H9 (cell line): ENCODE results near the gene MEIS2. TPM values are rescaled to one million over a fixed set of nuclear protein-coding genes. Genes with fewer than 3 reads are reported as not detected.

Source experiments
- DNase-seq: peaks from one replicate; pipeline ENCODE4 v3.0.0-alpha.2; 2017
- H2AFZ ChIP-seq: one replicate; pipeline ENCODE4 v1.6.1; 2013; ENCODE audit warnings: mild to moderate bottlenecking, low read length, control low read depth, moderate library complexity
- H2AK5ac ChIP-seq: 2 replicates; pipeline ENCODE4 v1.6.1; 2013; ENCODE audit warnings: low read length, control low read depth, mixed read lengths; ENCODE audit not compliant: insufficient read length
- H2BK120ac ChIP-seq: one replicate; pipeline ENCODE4 v1.6.1; 2013; ENCODE audit warnings: low read depth, mild to moderate bottlenecking, low read length, control low read depth, inconsistent platforms; ENCODE audit not compliant: poor library complexity, severe bottlenecking
- H2BK12ac ChIP-seq: 2 replicates; pipeline ENCODE4 v1.6.1; 2013; ENCODE audit warnings: low read length, control low read depth, mixed read lengths, low read depth; ENCODE audit not compliant: insufficient read length
- H2BK15ac ChIP-seq: 2 replicates; pipeline ENCODE4 v1.6.1; 2013; ENCODE audit warnings: low read depth, low read length, control low read depth
- H2BK20ac ChIP-seq: one replicate; pipeline ENCODE4 v1.6.1; 2013; ENCODE audit warnings: low read depth, mild to moderate bottlenecking, low read length, control low read depth, inconsistent platforms; ENCODE audit not compliant: poor library complexity, severe bottlenecking
- H2BK5ac ChIP-seq: 2 replicates; pipeline ENCODE4 v1.6.1; 2013; ENCODE audit warnings: low read length, control low read depth, mixed read lengths; ENCODE audit not compliant: insufficient read length
- H3K14ac ChIP-seq: 2 replicates; pipeline ENCODE4 v1.6.1; 2013; ENCODE audit warnings: low read length, control low read depth; ENCODE audit not compliant: insufficient read depth
- H3K18ac ChIP-seq: 2 replicates; pipeline ENCODE4 v1.6.1; 2013; ENCODE audit warnings: low read depth, mild to moderate bottlenecking, mixed read lengths, low read length, control low read depth; ENCODE audit not compliant: insufficient read length
- H3K23ac ChIP-seq: 2 replicates; pipeline ENCODE4 v1.6.1; 2013; ENCODE audit warnings: low read length, control low read depth, mixed read lengths, low read depth; ENCODE audit not compliant: insufficient read length
- H3K23me2 ChIP-seq: 2 replicates; pipeline ENCODE4 v1.6.1; 2013; ENCODE audit warnings: low read depth, mild to moderate bottlenecking, mixed read lengths, low read length, control low read depth; ENCODE audit not compliant: insufficient read length, poor library complexity, severe bottlenecking
- H3K27ac ChIP-seq: 2 replicates; pipeline ENCODE4 v1.5.1; 2013; ENCODE audit warnings: low read length, control low read depth, mixed read lengths, low read depth; ENCODE audit not compliant: insufficient read length
- H3K27me3 ChIP-seq: 2 replicates; pipeline ENCODE4 v1.6.1; 2013; ENCODE audit warnings: low read length, control low read depth, inconsistent platforms; ENCODE audit not compliant: insufficient read depth
- H3K4ac ChIP-seq: 2 replicates; pipeline ENCODE4 v1.6.1; 2013; ENCODE audit warnings: low read depth, mild to moderate bottlenecking, control low read depth, inconsistent platforms, low read length, moderate library complexity
- H3K4me1 ChIP-seq: 2 replicates; pipeline ENCODE4 v1.6.1; 2013; ENCODE audit warnings: low read length, control low read depth, inconsistent platforms; ENCODE audit not compliant: insufficient read depth
- H3K4me2 ChIP-seq: 2 replicates; pipeline ENCODE4 v1.6.1; 2013; ENCODE audit warnings: low read length, control low read depth, mixed read lengths; ENCODE audit not compliant: insufficient read length, insufficient read depth
- H3K56ac ChIP-seq: 2 replicates; pipeline ENCODE4 v1.6.1; 2013; ENCODE audit warnings: low read depth, mild to moderate bottlenecking, mixed read lengths, low read length, control low read depth; ENCODE audit not compliant: insufficient read length
- H3K79me1 ChIP-seq: 2 replicates; pipeline ENCODE4 v1.6.1; 2013; ENCODE audit warnings: low read depth, mild to moderate bottlenecking, moderate library complexity, low read length, control low read depth, inconsistent platforms; ENCODE audit not compliant: insufficient read depth, poor library complexity, severe bottlenecking
- H3K79me2 ChIP-seq: 2 replicates; pipeline ENCODE4 v1.6.1; 2013; ENCODE audit warnings: low read length, control low read depth, inconsistent platforms; ENCODE audit not compliant: insufficient read depth
- H3K9ac ChIP-seq: 2 replicates; pipeline ENCODE4 v1.6.1; 2013; ENCODE audit warnings: low read length, control low read depth, mixed read lengths; ENCODE audit not compliant: insufficient read length; ENCODE audit errors: extremely low read depth
- H3K9me3 ChIP-seq: one replicate; pipeline ENCODE4 v1.6.1; 2013; ENCODE audit warnings: low read depth, low read length, inconsistent platforms; ENCODE audit not compliant: control insufficient read depth
- H3T11ph ChIP-seq: one replicate; pipeline ENCODE4 v1.6.1; 2013; ENCODE audit warnings: mild to moderate bottlenecking, low read length, control low read depth, inconsistent platforms
- H4K20me1 ChIP-seq: one replicate; pipeline ENCODE4 v1.6.1; 2013; ENCODE audit not compliant: control insufficient read depth, insufficient read length, insufficient read depth
- H4K5ac ChIP-seq: 2 replicates; pipeline ENCODE4 v1.6.1; 2013; ENCODE audit warnings: low read depth, mild to moderate bottlenecking, mixed read lengths, low read length, control low read depth; ENCODE audit not compliant: insufficient read length
- H4K8ac ChIP-seq: replicated peaks from 2 replicates; pipeline ENCODE4 v1.6.1; 2013; ENCODE audit warnings: low read length, control low read depth, mixed read lengths, low read depth; ENCODE audit not compliant: insufficient read length
- H4K91ac ChIP-seq: 2 replicates; pipeline ENCODE4 v1.6.1; 2013; ENCODE audit warnings: low read depth, mild to moderate bottlenecking, moderate library complexity, mixed read lengths, low read length, control low read depth; ENCODE audit not compliant: insufficient read length
- H3K27ac Mint-ChIP-seq, 3 experiments: 2 replicates in 2 of 3; 3 replicates in 1 of 3; pipeline ENCODE4 v1.8.0; 2020 to 2021; ENCODE audit warnings: mixed read lengths in 3 of 3, mild to moderate bottlenecking in 1 of 3, moderate library complexity in 1 of 3
- H3K27me3 Mint-ChIP-seq: 2 replicates; pipeline ENCODE4 v1.8.0; 2021; ENCODE audit warnings: low read depth, mild to moderate bottlenecking, moderate library complexity, mixed read lengths
- H3K36me3 Mint-ChIP-seq, 3 experiments: 2 replicates in 2 of 3; 3 replicates in 1 of 3; pipeline ENCODE4 v1.8.0; 2020 to 2021; ENCODE audit warnings: low read depth in 3 of 3, mixed read lengths in 3 of 3; ENCODE audit not compliant: insufficient read depth in 1 of 3
- H3K4me1 Mint-ChIP-seq, 2 experiments: 2 replicates each; pipeline ENCODE4 v1.8.0; 2020; ENCODE audit warnings: mixed read lengths in 2 of 2
- H3K4me3 Mint-ChIP-seq, 2 experiments: 2 replicates in 1 of 2; 3 replicates in 1 of 2; pipeline ENCODE4 v1.8.0; 2020 to 2021; ENCODE audit warnings: mild to moderate bottlenecking in 2 of 2, mixed read lengths in 2 of 2, moderate library complexity in 1 of 2
- H3K9me3 Mint-ChIP-seq, 2 experiments: 2 replicates in 1 of 2; 3 replicates in 1 of 2; pipeline ENCODE4 v1.8.0; 2020; ENCODE audit warnings: mild to moderate bottlenecking in 2 of 2, mixed read lengths in 2 of 2, moderate library complexity in 1 of 2
- CTCF ChIP-seq: fragments of 200-600 bp; sonication (generic); conservative IDR thresholded peaks from 3 replicates; pipeline ENCODE4 v1.8.0; 2021; ENCODE audit warnings: antibody characterized with exemption, mild to moderate bottlenecking
- WGBS: extraction: QIAGEN DNeasy Blood & Tissue Kit; methylation state at CpG from one replicate; pipeline ENCODE4 v1.1.7; 2013; ENCODE audit warnings: missing lambda C conversion rate, low lambda C conversion rate, mixed read lengths; ENCODE audit not compliant: insufficient read length; ENCODE audit errors: extremely low coverage; 5-methylcytosine and 5-hydroxymethylcytosine counted together
- total RNA-seq: library from RNA; stranded (reverse); gene quantifications from 2 replicates; pipeline ENCODE4 v1.2.1, GENCODE V29; 2021

MEIS2 gene
- total RNA-seq, 1 experiment from 2014 or later, result 0.35 TPM

- Histone ChIP-seq H2AFZ (no peak overlapping the region), H3K4ac (no peak overlapping the region), H3K79me1 (no peaks in the 10 kb centered on the region), H3K18ac (peak overlapping the region; percentile 7), H3K56ac (no peak overlapping the region), H2BK20ac (no peak overlapping the region), H3T11ph (no peak overlapping the region), H3K14ac (no peak overlapping the region; the same call in 1 of the 2 replicates), H2AK5ac (no peak overlapping the region), H3K27ac (no peak overlapping the region), H2BK5ac (no peak overlapping the region), H3K4me1 (peaks cover 3% of the 10 kb centered on the region; the same call in 1 of the 2 replicates), H3K23ac (no peak overlapping the region), H2BK12ac (no peak overlapping the region), H3K79me2 (no peaks in the 10 kb centered on the region), H4K5ac (no peak overlapping the region), H4K20me1 (no peaks in the 10 kb centered on the region), H3K27me3 (peaks cover 68% of the 10 kb centered on the region), H4K91ac (no peak overlapping the region), H3K4me2 (peak overlapping the region; percentile 92), H3K23me2 (peaks cover 40% of the 10 kb centered on the region), H2BK15ac (no peak overlapping the region), H4K8ac (no peak overlapping the region), H3K9me3 (no peaks in the 10 kb centered on the region), H3K9ac (no peak overlapping the region), H2BK120ac (no peak overlapping the region)
- Mint-ChIP-seq H3K36me3 (no peaks in the 10 kb centered on the region), H3K4me1 (peaks cover 75 to 81% of the 10 kb centered on the region in 2 experiments), H3K27me3 (peaks cover 94% of the 10 kb centered on the region), H3K27ac (no peak overlapping the region), H3K9me3 (peaks cover 0 to 6% of the 10 kb centered on the region in 2 experiments; a peak in 2 of 5 replicates), H3K4me3 (peak overlapping the region; percentile 49 to 96)
- peak; percentile 92 for DNase-seq
- WGBS, result no CpG with 5 or more reads among the region's 36 CpGs
- no peak for TF ChIP-seq CTCF
Measured at GRCh38 chr15:37094915-37095711, 5.2 kb downstream of the MEIS2 start.
